AG04449 (cell line): ENCODE measurements around the gene PARVG.

ENCODE experiments used
- CTCF ChIA-PET: fragments of 350-600 bp; formaldehyde crosslinking; extraction: SDS; loops from one replicate; lab custom pipeline; 2021; ENCODE audit warnings: antibody characterized with exemption; lab: Yijun Ruan, JAX
- POLR2A ChIA-PET: fragments of 400-600, 350-600 bp; formaldehyde crosslinking; extraction: SDS; loops from one replicate; lab custom pipeline; 2020; ENCODE audit warnings: antibody characterized with exemption, inconsistent platforms; lab: Yijun Ruan, JAX
- DNase-seq: peaks from one replicate; pipeline ENCODE4 v3.0.0-alpha.2; 2010; ENCODE audit warnings: low read depth, low spot score
- H3K4me3 ChIP-seq: 2 replicates; pipeline ENCODE4 v1.5.1; 2011; ENCODE audit warnings: low read depth, mild to moderate bottlenecking, control low read depth, low read length
- CTCF ChIP-seq: IDR thresholded peaks from one replicate; pipeline ENCODE4 v1.5.1; 2011; ENCODE audit warnings: mild to moderate bottlenecking, moderate library complexity, low read length, control low read depth, inconsistent platforms; ENCODE audit not compliant: insufficient read depth; ENCODE audit errors: missing control alignments

The PARVG gene

GRCh38 chr22:44147821-44148574 lies 32.7 kb upstream of the PARVG start:
- POLR2A ChIA-PET, result interaction anchor here (0.7 kb wide), 1 partner anchor 403 kb away, joined by 3 read pairs; no protein-coding TSS in a partner anchor
- CTCF ChIA-PET, result no interaction called here
- DNase-seq, result peak; percentile 42
- H3K4me3 ChIP-seq, result no peak overlapping the region
- TF ChIP-seq CTCF, result no peak

DNA sequence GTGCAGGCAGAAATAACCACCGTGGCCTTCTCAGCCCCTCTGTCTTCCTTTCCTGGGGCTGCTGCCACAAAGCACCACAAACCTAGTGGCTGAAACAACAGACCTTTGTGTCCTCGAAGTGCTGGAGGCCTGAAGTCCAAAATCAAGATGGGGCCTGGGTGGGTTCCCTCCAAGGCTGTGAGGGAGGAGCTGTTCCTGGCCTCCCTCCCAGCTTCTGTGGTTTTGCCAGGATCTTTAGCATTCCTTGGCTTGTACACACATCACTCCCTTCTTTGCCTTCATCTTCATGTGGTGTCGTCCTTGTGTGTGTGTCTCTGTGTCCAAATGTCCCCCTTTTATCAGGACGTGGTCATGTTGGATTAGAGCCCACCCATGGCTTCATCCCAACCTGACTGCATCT lies 29.0 kb upstream of the PARVG start:
- ChIA-PET CTCF (interaction anchor here (0.9 kb wide), 1 partner anchor 162 kb away, joined by 3 read pairs; no protein-coding TSS in a partner anchor), POLR2A (no interaction called here)
- TF ChIP-seq CTCF, result no peak
- no peak for DNase-seq
- H3K4me3 ChIP-seq, result no peak overlapping the region

GRCh38 chr22:44153710-44154109 lies 27.0 kb upstream of the PARVG start:
- H3K4me3 ChIP-seq, result no peak overlapping the region
- no peak for TF ChIP-seq CTCF
- DNase-seq, result no peak
- POLR2A ChIA-PET, result no interaction called here
- CTCF ChIA-PET, result no interaction called here

- CTCF ChIA-PET, result no interaction called here
Measured at GRCh38 chr22:44154436-44154942, 26.2 kb upstream of the PARVG start.

GRCh38 chr22:44155115-44155514 lies 25.6 kb upstream of the PARVG start:
- no peak overlapping the region for H3K4me3 ChIP-seq
- no peak for TF ChIP-seq CTCF
- ChIA-PET POLR2A (no interaction called here), CTCF (no interaction called here)
- DNase-seq, result no peak

More at GRCh38 chr22:44154436-44154942, 26.2 kb upstream of the PARVG start:
- DNase-seq, result peak; percentile 78
- POLR2A ChIA-PET, result no interaction called here
- H3K4me3 ChIP-seq, result no peak overlapping the region
- no peak for TF ChIP-seq CTCF

DNA sequence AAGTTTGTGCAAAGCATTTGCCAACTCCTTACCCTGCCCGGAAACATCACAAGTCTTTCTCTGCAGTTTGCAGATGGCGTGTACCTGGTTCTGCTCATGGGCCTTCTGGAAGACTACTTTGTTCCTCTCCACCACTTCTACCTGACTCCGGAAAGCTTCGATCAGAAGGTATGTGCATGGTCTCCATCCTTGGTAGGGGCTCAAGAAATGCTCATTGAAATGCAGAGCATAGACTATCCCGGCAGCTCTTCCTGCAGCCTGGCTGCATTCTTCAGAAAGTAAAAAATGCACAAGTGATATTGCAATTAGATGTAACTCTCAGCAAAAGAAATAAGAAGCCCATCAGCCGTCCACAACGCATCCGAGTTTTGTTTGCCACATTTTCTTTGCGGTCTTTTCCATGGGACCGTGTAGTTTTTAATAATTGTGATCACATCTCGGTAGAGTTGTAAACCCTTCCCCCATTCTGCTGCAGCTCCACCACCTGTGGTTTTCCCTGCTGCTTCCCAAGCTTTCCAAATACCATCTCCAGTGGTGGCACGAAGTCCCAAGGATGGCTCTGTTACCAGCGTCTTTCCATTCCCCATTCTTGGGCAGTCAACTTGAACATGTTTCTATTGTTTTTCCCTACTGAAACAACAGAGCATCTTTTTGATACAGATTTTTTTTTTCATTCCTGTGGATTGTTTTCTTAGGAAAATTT lies 22.7 kb upstream of the PARVG start:
- ChIA-PET CTCF (interaction anchor here (0.7 to 0.9 kb wide), 2 partner anchors 165 to 311 kb away, joined by 3 read pairs; no protein-coding TSS in a partner anchor), POLR2A (no interaction called here)
- H3K4me3 ChIP-seq, result no peak overlapping the region
- DNase-seq, result no peak
- no peak for TF ChIP-seq CTCF
